Measurements from ENCODE around the gene FBLN5.
"Not testable (repeated sequence)": the region's sequence is repeated elsewhere in the genome, so short reads cannot be mapped to it uniquely, and the experiment has no call there.

Gene FBLN5

DNA sequence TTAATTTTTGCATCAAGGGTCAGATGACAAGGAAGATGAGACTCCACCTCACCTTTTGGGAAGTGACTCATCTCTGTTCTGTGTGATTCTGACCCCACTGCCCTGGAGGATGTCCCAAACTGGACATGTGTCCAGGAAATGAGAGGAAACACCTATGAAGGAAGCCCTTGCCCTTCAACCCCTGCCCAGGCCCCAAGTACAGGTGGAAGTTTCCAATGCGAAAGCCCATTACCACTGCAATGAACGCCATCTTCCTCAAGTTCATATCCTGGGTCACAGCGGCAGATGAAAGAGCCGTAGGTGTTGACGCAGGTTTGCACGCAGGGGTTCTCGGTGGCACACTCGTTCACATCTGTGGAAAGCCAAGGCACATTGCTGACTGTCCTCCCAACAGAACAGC, 60.5 kb downstream of the FBLN5 start:
- no peak overlapping the region for H3K4me3 ChIP-seq (ENCODE audit: low read depth, low read length)

DNA sequence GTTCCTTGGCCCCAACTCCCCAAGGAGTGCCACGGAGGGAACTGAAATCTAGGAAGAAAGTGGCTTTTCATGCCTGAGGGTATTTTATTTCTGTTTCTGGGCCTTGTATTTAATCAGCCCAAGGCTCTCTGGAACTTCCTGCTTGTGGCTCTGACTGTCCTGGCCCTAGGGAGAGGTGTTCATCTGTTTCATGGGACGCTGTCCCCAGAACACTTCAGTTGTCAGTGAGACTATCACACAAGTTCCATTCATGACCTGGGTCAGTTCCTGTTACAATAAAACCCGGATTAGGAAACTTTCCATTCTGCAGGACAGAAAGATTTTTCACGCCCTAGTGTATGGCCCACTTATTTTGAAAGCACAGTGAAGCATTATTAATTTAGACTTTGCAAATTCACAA, 61.7 kb downstream of the FBLN5 start:
- no peak overlapping the region for H3K4me3 ChIP-seq (ENCODE audit: low read depth, low read length)

DNA sequence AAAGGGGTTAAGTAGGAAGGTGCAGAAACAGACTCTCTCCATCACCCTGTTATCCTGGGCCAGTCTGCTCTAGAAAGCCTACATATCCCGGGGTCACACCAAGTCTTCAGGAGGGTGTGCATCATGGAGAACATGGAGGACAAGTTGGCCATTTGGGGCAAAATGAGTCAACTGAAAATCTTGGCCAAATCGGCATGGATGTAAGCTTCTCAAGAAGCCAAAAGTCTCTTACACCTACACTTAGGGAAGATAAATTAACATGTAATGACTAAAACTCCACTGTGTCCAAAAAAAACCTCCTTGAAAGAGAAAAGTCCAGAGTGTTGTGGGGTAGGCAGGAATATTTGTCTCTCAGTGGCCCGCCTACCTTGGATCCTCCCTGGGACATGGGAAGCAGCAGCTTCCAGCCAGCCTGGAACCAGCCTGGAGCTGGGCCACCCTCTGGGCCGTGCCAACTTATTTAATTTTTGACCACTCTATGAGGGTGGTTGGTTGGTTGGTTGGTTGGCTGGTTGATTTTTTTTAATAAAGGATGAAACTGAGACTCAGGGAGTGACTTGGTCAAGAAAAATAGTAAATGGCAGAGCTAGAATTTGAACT, 62.3 kb downstream of the FBLN5 start:
- no peak overlapping the region for H3K4me3 ChIP-seq (ENCODE audit: low read depth, low read length)

DNA sequence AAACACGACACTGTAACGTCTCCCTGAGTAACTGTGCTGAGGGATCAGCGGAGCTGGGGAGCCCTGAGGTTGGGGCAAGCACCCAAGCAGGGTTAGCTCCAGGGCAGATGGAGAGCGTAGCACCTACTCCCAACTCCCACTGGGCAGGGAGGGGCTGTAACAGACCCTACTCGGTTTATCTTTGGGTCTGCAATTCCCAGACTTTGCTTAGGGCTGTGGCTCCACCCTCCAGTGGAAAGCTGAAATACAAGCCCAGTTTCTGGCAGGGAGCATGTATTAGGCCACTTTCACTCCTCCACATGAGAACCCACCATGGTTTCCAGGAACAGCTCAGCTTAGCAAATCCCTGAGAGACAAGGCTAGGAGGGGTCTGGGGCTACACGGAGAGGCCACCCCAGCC, 62.8 kb downstream of the FBLN5 start:
- H3K4me3 ChIP-seq (ENCODE audit: low read depth, low read length) = no peak overlapping the region

DNA sequence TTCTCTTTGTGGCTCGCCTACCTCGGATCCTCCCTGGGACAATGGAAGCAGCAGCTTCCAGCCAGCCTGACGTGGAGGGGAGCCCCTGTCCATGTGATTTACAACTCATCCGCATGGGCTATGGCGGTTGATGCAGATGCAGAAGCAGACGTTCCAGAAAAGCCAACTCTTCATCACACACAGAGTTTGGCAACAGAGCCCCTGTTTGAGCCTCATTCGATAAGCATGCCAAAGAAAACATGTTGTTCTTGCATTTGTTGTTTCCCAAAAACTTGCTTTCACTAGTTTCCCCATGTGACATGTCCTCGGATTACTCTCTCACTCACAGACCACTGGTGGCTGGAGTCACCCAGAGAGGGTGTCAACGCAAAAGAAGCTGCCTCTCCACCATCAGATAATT, 63.7 kb downstream of the FBLN5 start:
- H3K4me3 ChIP-seq (ENCODE audit: low read depth, low read length) = no peak overlapping the region

DNA sequence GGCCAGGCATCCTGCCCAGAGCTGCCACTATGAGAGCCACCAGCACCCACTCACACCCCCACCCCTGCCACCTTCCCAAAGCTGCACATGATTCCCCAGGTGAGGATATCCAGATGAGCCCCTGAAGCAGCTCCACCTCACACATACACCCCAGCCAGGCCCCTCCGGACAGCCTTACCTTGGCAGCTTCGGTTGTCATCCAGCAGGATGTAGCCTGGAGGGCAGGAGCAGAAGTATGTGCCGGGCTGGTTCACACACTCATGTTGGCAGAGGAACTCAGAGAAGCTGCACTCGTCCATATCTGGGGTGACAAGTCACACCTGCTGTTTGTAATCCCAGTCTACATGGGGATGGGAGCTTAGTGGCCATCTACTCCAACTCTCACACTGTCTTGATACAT, 64.7 kb downstream of the FBLN5 start:
- no peak overlapping the region for H3K4me3 ChIP-seq (ENCODE audit: low read depth, low read length)

DNA sequence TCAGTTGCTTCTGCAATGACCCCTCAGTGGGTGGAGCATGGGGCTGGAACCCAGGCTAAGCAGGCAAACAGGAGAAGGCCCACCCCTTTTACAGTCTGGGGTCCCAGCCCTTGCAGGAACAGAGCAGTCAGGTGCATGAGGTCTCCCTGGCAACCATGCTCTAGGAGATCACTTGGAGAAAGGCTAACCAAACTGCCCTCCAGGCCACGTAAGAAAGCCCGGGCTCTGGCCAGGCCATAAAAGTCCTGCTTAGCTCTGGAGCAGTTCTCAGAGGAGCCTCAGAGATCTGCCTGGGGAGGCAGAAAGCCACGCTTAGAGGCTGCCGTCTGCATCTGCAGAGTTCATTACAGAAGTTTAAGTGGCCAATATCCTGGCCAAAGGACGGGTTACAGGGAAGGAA, 65.1 kb downstream of the FBLN5 start:
- no peak overlapping the region for H3K4me3 ChIP-seq (ENCODE audit: low read depth, low read length)

DNA sequence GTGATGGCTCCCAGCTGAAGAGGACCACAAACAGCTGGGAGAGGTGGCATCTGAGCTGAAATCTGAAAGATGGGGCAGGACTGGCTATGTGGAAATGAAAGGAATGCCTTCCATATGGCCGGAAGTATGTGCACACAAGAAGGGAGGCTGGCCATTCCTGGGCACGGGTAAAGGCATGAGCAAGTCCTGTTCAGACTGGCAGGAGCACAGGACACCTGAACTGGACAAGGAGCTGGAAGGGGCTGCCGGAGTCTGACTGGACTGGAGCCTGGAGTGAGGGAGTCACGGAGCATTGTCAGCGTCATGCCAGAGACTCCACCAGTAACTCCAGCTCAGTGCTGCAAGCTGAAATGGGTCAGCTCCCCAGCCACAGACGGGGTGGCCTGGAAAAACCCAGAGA, 68.3 kb downstream of the FBLN5 start:
- H3K4me3 ChIP-seq (ENCODE audit: low read depth, low read length) = no peak overlapping the region

DNA sequence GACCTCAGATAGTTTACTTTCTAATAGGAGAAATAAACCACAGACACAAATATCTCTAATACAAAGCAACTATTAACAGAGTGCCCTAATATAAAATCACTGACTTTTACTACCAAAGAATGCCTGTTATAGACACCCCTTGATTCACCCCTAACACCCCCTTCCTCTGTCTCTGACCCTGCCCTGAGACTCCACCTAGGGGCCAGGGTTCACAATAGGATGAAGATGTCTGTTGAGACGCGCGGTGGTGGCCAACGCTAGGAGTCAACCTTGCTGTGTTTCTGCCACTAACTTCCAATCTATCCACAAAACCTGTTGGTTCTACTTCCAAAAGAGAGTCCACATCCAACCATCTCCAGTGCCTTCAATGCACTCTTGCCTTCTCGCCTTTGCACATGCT, 69.2 kb downstream of the FBLN5 start:
- no peak overlapping the region for H3K4me3 ChIP-seq (ENCODE audit: low read depth, low read length)

DNA sequence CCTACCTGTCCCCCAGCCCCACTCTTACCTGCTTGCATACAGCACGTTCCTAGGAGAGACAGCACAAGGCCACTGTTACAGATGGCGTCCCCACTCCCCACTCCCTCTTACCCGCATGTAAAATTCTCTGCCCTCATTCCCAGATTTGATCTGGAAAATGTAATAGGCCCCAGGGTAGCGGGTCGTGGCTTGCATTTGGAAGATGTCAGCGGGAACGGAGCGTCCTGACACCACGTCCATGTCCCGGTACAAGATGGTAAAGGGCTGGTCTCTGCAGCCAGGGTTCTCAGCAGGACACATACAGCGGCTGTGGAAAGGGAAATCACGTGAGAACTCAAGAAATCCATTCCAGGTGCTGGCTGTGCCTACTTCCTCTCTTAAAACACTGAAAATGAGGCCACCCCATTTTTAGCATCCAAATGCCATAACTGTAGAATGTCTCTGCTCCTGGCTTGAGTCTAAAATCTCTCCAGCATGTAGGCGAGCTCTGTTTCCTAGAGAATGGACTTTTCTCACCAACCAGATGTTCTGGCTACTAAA, 70.0 kb downstream of the FBLN5 start:
- no peak overlapping the region for H3K4me3 ChIP-seq (ENCODE audit: low read depth, low read length)

DNA sequence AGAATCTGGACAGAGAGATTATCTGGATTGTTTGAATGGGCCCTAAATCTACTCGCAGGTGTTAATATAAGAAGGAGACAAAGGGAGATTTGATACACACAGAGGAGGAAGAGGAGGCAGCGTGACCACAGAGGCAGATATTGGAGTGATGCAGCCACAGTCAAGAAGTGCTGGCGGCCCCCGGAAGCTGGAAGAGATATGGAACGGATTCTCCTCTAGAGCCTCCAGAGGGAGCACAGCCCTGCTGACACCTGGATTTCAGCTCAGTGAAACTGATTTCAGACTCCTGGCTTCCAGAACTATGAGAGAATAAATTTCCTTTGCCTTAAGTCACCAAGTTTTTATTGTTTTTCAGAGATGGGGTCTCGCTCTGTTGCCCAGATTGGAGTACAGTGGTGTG, 71.0 kb downstream of the FBLN5 start:
- no peak overlapping the region for H3K4me3 ChIP-seq (ENCODE audit: low read depth, low read length)

DNA sequence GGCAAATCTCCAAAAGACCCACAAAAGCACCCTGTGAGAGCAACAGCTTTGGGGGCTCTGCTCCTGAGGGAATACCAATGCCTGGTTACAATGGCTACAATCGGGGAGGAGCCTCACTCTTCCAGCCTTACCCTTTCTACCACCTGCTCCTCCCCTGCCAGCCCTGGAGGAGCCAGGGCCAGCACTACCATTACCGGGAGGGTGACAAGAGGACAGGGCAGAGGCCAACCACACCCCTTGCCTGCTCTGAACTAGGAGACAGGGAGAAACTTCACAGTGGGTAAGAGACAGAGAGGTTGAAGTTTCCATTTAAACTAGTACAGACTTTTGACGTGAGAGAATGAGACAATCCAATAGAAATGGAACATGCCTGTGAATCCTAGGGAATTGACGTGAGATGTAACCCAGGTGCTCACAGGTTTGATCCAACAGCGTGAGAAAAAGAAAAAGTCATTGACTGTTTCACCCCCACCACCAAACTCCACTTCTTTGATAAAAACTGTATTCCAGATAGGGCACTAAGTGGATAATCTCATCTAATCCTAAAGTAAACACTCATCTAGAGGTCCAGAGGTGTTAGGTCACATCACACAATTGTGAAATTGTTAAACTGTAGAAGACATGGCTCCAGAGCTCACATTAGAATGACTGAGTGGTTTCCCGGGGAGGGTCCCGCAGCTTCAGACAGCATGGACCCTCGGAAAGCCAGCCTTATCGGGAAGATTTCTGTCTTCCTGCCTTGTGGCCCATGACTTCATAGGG, 71.8 kb downstream of the FBLN5 start:
- no peak overlapping the region for H3K4me3 ChIP-seq (ENCODE audit: low read depth, low read length)

DNA sequence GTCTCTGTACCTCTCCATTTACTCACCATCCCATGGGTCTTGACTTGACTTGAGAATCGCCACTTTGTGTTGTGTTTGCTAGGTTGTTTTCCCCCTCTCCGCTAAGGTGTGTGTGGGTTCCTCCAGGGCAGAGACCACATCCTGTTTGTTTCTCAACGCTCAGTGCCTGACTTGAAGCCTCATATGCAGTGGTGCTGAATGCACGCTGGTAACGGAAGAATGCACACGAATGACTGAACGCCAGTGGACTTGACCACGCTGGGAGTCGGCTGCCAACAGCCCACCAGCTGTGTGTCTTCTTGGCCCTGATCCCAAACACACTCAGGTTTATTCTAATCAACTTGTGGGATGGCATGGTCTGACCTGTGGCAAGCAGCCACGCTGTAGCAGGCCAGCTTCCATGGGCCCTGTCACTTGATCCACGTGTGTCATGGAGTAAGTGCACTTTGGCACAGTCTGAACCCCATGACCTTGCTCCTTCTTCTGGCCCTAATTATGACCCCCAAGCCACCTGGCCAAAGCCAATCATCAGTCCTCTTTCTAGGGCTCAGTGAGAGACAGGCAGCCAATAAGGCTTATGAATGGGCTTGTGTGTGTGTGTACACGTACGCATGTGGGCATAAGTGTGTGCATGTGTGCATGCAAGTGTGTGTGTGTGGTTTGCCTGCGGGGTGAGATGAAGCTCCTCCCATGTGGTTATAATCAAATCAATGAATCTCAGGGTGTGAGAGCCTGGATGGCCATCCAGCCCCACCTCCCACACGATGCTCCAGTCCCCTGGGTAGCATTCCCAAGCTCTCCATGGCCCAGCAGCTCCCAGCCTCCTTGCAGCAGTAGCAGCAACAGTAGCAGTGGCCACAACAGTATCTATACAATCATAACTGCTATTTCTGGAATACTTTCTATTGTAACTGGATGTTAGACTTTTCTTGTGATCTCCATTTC, 73.8 kb downstream of the FBLN5 start:
- H3K4me3 ChIP-seq (ENCODE audit: low read depth, low read length) = no peak overlapping the region

DNA sequence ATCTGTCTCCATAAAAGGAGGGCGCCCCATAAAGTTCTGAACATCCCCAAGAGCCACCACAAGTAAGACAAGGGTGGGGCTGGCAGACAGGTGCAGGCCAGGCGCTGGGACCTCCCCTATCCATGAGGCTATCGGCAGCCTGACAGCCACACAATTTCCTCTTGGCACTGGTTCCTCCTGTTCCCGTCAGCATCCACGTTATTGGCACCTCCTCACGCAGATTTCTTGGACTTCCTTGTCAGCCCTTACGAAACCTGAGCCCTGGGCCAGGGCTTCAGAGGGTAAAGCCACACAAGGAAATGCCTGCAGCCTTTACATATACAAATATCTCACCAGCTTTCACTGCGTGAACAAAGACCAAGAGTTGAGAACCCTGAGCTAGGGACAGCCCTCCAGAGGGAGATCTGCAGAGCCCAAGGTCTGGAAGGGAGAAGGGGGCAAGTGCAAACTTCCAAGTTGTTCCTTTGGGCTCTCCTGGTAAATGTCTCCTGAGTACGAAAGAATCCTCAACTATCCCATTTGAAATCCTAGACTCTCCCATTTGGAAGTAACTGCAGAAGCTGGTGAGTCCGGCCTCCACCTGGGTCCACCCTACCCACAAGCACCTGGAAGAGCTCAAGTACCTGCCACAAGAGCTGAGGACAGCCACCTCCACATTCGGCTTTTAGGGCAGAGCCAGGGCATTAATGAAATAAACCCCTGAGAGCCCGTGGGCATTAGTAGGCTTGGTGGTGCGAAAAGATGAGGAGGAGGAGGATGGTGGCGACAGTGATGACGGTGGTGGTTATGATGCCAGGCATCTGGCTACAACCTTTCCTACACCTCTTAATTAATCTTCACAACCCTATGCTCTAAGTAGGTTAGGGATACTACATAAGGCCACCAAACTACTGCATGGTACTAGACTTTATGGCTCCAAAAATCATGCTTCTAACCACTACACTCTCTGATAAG, 74.7 kb downstream of the FBLN5 start:
- H3K4me3 ChIP-seq (ENCODE audit: low read depth, low read length) = no peak overlapping the region

DNA sequence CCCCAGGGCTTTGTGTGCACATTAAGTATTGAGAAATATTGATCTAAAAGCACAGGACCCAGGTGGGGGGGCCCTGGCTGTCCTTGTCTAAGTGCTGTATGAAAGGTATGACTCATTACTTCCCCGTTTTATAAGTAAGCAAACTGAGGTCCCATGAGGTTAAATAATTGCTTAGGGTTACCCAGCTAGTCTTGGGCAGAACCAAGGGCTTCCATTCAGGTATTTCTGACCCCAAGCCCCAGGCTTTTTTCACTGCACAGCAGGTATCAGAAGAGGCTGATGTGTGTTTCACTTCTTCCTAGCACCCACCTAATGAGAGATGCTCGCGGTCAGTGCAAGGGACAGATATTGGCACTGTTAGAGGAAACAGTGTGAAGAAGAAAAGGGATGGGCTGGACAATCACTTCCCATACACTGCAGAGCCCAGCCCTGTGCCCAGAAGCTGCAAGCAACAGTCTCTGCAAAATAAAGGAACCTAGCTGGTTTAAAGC, 75.4 kb downstream of the FBLN5 start:
- no peak overlapping the region for H3K4me3 ChIP-seq (ENCODE audit: low read depth, low read length)

DNA sequence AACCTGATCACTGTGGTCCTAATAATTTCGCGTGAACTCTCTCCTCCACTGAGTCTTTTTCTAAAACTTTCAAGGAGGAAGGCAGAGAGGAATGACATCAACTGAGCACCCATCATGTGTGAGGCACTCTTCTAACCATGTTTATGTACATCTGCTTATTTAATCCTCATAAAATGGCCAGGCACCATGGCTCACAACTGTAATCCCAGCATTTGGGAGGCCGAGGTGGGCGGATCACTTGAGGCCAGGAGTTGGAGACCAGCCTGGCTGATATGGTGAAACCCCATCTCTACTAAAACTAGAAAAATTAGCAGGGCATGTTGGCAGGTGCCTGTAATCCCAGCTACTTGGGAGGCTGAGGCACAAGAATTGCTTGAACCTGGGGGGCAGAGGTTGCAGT, 76.1 kb downstream of the FBLN5 start:
- not testable (repeated sequence) for H3K4me3 ChIP-seq (ENCODE audit: low read depth, low read length)

DNA sequence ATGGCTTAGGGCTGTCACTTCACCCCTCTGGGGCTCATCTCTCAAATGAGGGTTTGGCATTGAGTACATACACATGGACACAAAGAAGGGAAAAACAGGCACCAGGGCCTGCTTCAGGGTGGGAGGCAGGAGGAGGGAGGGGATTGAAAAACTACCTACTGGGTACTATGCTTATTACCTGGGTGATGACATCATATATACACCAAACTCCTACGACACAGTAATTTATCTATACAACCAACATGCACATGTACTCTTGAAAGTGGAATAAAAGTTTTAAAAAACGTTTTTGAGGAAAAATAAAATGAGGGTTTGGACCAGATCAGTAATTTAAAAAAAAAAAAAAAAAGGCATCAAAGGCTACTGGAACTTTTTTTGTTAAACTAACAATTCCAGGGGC, 76.6 kb downstream of the FBLN5 start:
- H3K4me3 ChIP-seq (ENCODE audit: low read depth, low read length) = no peak overlapping the region

DNA sequence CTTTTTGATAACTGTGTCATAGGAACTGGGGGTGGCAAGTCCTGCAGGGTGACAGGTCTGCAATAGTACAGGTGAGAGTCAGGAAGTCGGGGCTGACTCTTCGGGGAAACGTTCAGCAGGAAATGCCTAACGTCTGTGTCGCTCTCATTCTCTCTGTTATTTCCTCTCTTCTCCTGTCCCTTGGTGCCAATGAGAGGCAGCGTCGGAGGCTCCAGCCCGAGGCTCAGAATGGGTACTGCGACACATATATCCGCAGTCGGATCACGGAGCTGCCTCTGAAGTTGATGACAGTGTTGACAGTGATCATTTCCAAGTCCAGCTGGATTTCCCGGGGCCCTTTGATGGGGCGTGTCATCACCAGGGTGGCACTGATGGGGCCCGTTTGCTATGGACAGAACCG, 77.5 kb downstream of the FBLN5 start:
- no peak overlapping the region for H3K4me3 ChIP-seq (ENCODE audit: low read depth, low read length)

DNA sequence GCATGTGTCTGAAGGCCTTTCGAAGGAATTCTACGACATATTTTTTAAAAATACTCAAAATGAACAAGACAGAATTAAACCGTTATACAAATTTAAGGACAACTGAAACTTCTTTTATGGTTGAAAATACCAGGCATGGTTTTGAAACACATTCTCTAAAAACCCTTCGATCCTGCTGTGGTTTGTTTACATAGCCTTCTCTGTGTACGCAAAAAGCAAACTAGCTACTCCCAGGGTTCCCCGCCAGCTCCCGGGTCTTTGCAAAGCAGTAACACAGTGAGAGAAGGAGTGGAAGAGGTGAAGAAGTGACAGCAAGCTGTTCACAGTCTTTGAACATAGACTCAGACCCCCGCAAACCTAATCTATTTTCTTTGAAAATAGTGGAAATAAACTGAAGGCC, 77.9 kb downstream of the FBLN5 start:
- H3K4me3 ChIP-seq (ENCODE audit: low read depth, low read length) = no peak overlapping the region

DNA sequence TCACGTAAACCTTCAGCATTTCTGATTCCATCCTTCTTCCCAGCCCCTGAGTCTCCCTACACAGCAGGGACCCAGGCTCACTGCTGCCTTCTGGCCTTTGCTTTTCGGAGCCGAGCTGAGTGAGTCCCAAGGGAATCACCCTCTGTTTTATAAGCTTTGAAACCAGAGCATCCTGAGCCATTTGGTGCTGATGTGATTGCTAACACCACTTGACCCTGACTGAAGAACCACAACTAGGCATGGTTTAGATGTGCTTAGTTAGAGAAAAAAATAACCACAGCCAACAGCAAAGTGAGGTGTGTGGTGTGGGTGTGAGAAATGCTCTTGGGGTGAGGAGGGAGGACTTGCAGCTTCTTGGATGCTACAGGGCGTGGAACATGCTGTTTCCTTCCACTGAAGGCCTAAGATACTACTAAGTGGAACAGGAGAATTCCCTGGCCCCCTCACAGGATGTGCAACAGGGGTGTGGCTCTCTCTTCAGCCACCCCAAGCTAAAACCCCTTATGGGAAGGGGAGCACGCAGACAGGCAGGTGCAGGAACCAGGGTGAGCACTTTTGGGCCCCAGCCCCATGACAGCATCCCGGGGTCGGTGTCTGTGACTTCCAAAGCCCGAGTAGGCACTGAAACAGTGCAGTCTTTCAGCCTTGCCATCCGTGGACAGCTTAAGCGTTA, 80.0 kb downstream of the FBLN5 start, which contains the start of gene TC2N:
TC2N (minus strand) TSS at position 221 of the 673 bp plus-strand sequence. CDS start 53,767 bp downstream, outside the sequence.
- no peak within 1 kb of the TSS for H3K4me3 ChIP-seq (ENCODE audit: low read depth, low read length)

Data from iPS-11a (cell line).